H1 (cell line): ENCODE measurements around the gene AP3M1. TPM values are rescaled to one million over a fixed set of nuclear protein-coding genes. Genes with fewer than 3 reads are reported as not detected.

Experiments
- CTCF ChIA-PET: fragments of 300-600 bp; sonication (Branson Sonifier 250); formaldehyde crosslinking; loops from one replicate; lab custom pipeline; 2021; ENCODE audit not compliant: partially characterized antibody; lab: Charles Lee
- POLR2A ChIA-PET: fragments of 300-600 bp; sonication (Branson Sonifier 250); formaldehyde crosslinking; loops from one replicate; lab custom pipeline; 2021; ENCODE audit warnings: inconsistent platforms; ENCODE audit not compliant: partially characterized antibody; lab: Charles Lee
- DNase-seq, 2 experiments: peaks; one replicate each; pipeline versions ENCODE4 v3.0.0 to v3.0.0-alpha.2; 2010 to 2022; ENCODE audit warnings: low spot score in 2 of 2, low read depth in 1 of 2, mixed read lengths in 1 of 2
- FAIRE-seq: peaks from 2 replicates; lab custom pipeline; 2011; peaks lifted over from hg19 to GRCh38; lab: Jason Lieb, UNC
- H2AFZ ChIP-seq: 2 replicates; pipeline ENCODE4 v1.8.1; 2012; ENCODE audit warnings: low read length, inconsistent platforms
- H2AK5ac ChIP-seq: 2 replicates; pipeline ENCODE4 v1.6.1; 2013; ENCODE audit warnings: low read depth, low read length
- H2BK120ac ChIP-seq: replicated peaks from 2 replicates; pipeline ENCODE3; 2013; ENCODE audit warnings: low read depth, low read length, inconsistent platforms
- H2BK12ac ChIP-seq: 2 replicates; pipeline ENCODE4 v1.6.1; 2013; ENCODE audit warnings: low read depth, low read length
- H2BK15ac ChIP-seq: 2 replicates; pipeline ENCODE4 v1.6.1; 2013; ENCODE audit warnings: low read length
- H2BK20ac ChIP-seq: 2 replicates; pipeline ENCODE4 v1.6.1; 2013; ENCODE audit warnings: low read length
- H2BK5ac ChIP-seq: 2 replicates; pipeline ENCODE4 v1.6.1; 2013; ENCODE audit warnings: low read depth, low read length
- H3K14ac ChIP-seq: 2 replicates; pipeline ENCODE4 v1.6.1; 2013; ENCODE audit warnings: inconsistent platforms; ENCODE audit not compliant: insufficient read length
- H3K18ac ChIP-seq: 2 replicates; pipeline ENCODE4 v1.6.1; 2013; ENCODE audit warnings: low read length; ENCODE audit errors: extremely low read depth
- H3K23ac ChIP-seq: 2 replicates; pipeline ENCODE4 v1.6.1; 2013; ENCODE audit warnings: inconsistent platforms; ENCODE audit not compliant: insufficient read length
- H3K23me2 ChIP-seq: 2 replicates; pipeline ENCODE4 v1.6.1; 2013; ENCODE audit warnings: low read depth, low read length
- H3K27ac ChIP-seq: 2 replicates; pipeline ENCODE4 v1.6.1; 2011; ENCODE audit warnings: low read depth, low read length, inconsistent platforms
- H3K27me3 ChIP-seq, 4 experiments: replicated peaks in 1 of 4; 1 replicate in 1 of 4; 2 replicates in 3 of 4; pipeline versions ENCODE4 v1.6.1 to v1.8.1; 2011 to 2013; ENCODE audit warnings: low read length in 3 of 4, mild to moderate bottlenecking in 3 of 4, inconsistent platforms in 2 of 4, mixed read lengths in 2 of 4, moderate library complexity in 1 of 4; ENCODE audit not compliant: control insufficient read depth in 3 of 4, insufficient read depth in 3 of 4; ENCODE audit errors: extremely low read depth in 1 of 4
- H3K36me3 ChIP-seq, 4 experiments: 2 replicates each; pipeline versions ENCODE4 v1.6.1 to v1.8.1; 2011 to 2013; ENCODE audit warnings: mild to moderate bottlenecking in 4 of 4, low read length in 3 of 4, moderate library complexity in 2 of 4, control low read depth in 1 of 4, inconsistent platforms in 1 of 4; ENCODE audit not compliant: insufficient read depth in 4 of 4, control insufficient read depth in 2 of 4
- H3K4ac ChIP-seq: replicated peaks from 2 replicates; pipeline ENCODE3; 2013; ENCODE audit warnings: low read length, low read depth, mixed read lengths, inconsistent platforms; ENCODE audit not compliant: insufficient read length
- H3K4me1 ChIP-seq, 4 experiments: replicated peaks in 1 of 4; 1 replicate in 1 of 4; 2 replicates in 3 of 4; pipeline versions ENCODE4 v1.6.1 to v1.8.1; 2011 to 2013; ENCODE audit warnings: low read length in 3 of 4, inconsistent platforms in 2 of 4, mixed read lengths in 1 of 4; ENCODE audit not compliant: insufficient read depth in 4 of 4, control insufficient read depth in 3 of 4
- H3K4me2 ChIP-seq, 2 experiments: 2 replicates each; pipeline versions ENCODE4 v1.6.1 to v1.8.1; 2011 to 2013; ENCODE audit warnings: low read depth in 2 of 2, low read length in 2 of 2, control low read depth in 1 of 2, inconsistent platforms in 1 of 2, mild to moderate bottlenecking in 1 of 2; ENCODE audit not compliant: insufficient read depth in 1 of 2
- H3K4me3 ChIP-seq, 4 experiments: fragments of 200-600, 300-600 bp in 1 of 4; sonication (generic), shearing (Covaris generic), sonication (Bioruptor Twin) in 1 of 4; 2 replicates each; pipeline versions ENCODE4 v1.5.1 to v1.8.1; 2011 to 2016; ENCODE audit warnings: low read length in 4 of 4, low read depth in 3 of 4, control low read depth in 2 of 4, inconsistent platforms in 2 of 4, mild to moderate bottlenecking in 2 of 4, mixed read lengths in 1 of 4, moderate library complexity in 1 of 4; ENCODE audit not compliant: insufficient read depth in 2 of 4; ENCODE audit errors: extremely low read depth in 1 of 4
- H3K56ac ChIP-seq: replicated peaks from 2 replicates; pipeline ENCODE3; 2013; ENCODE audit warnings: low read depth, mild to moderate bottlenecking, mixed read lengths, low read length, inconsistent platforms; ENCODE audit not compliant: insufficient read length
- H3K79me1 ChIP-seq: 2 replicates; pipeline ENCODE4 v1.6.1; 2013; ENCODE audit warnings: low read depth, low read length, control low read depth
- H3K79me2 ChIP-seq, 2 experiments: 2 replicates each; pipeline versions ENCODE4 v1.6.1 to v1.8.1; 2012 to 2013; ENCODE audit warnings: low read length in 2 of 2, mild to moderate bottlenecking in 2 of 2, inconsistent platforms in 1 of 2; ENCODE audit not compliant: insufficient read depth in 2 of 2, control insufficient read depth in 1 of 2
- H3K9ac ChIP-seq, 4 experiments: replicated peaks in 1 of 4; 1 replicate in 1 of 4; 2 replicates in 3 of 4; pipeline versions ENCODE4 v1.6.1 to v1.8.1; 2011 to 2013; ENCODE audit warnings: low read depth in 3 of 4, low read length in 3 of 4, control low read depth in 2 of 4, mild to moderate bottlenecking in 2 of 4, moderate library complexity in 2 of 4, inconsistent platforms in 1 of 4; ENCODE audit errors: extremely low read depth in 1 of 4
- H3K9me3 ChIP-seq, 2 experiments: 2 replicates each; pipeline versions ENCODE4 v1.6.1 to v1.8.1; 2012 to 2013; ENCODE audit warnings: mild to moderate bottlenecking in 2 of 2, moderate library complexity in 2 of 2, control low read depth in 1 of 2, inconsistent platforms in 1 of 2, low read depth in 1 of 2, low read length in 1 of 2, mixed read lengths in 1 of 2; ENCODE audit not compliant: insufficient read depth in 2 of 2
- H4K20me1 ChIP-seq, 2 experiments: replicated peaks in 1 of 2; 2 replicates each; pipeline versions ENCODE3 to v1.8.1; 2011 to 2013; ENCODE audit warnings: inconsistent platforms in 2 of 2, low read length in 2 of 2, mild to moderate bottlenecking in 1 of 2; ENCODE audit not compliant: insufficient read depth in 2 of 2, control insufficient read depth in 1 of 2
- H4K5ac ChIP-seq: 2 replicates; pipeline ENCODE4 v1.6.1; 2013; ENCODE audit warnings: low read length, low read depth, mixed read lengths, inconsistent platforms; ENCODE audit not compliant: insufficient read length
- H4K8ac ChIP-seq: 2 replicates; pipeline ENCODE4 v1.8.0; 2013; ENCODE audit warnings: mild to moderate bottlenecking, moderate library complexity, low read length, inconsistent platforms; ENCODE audit not compliant: insufficient read depth; ENCODE audit errors: extremely low read depth
- H4K91ac ChIP-seq: replicated peaks from 2 replicates; pipeline ENCODE3; 2013; ENCODE audit warnings: low read length, mixed read lengths, inconsistent platforms; ENCODE audit not compliant: insufficient read length
- CBX5 ChIP-seq: fragments of 300-800, 300-1000 bp; sonication (generic); IDR thresholded peaks from 2 replicates; pipeline ENCODE4 v1.7.1; 2016; ENCODE audit warnings: antibody characterized with exemption, low read length, low read depth
- CHD1 ChIP-seq: IDR thresholded peaks from 2 replicates; pipeline ENCODE4 v1.6.1; 2012; ENCODE audit warnings: low read depth, low read length, improper control_type of control experiment
- CHD2 ChIP-seq: IDR thresholded peaks from 2 replicates; pipeline ENCODE4 v1.6.1; 2012; ENCODE audit warnings: low read length, improper control_type of control experiment
- CTBP2 ChIP-seq: IDR thresholded peaks from 2 replicates; pipeline ENCODE4 v1.7.0; 2011; ENCODE audit warnings: borderline replicate concordance, mild to moderate bottlenecking, moderate library complexity, mixed read lengths, low read length; ENCODE audit not compliant: insufficient read depth, insufficient read length
- EP300 ChIP-seq, 2 experiments: IDR thresholded peaks; 1 replicate in 1 of 2; 2 replicates in 1 of 2; pipeline ENCODE4 v1.6.1; 2011 to 2012; ENCODE audit warnings: low read depth in 2 of 2, low read length in 2 of 2, mild to moderate bottlenecking in 2 of 2, borderline replicate concordance in 1 of 2, inconsistent platforms in 1 of 2, moderate library complexity in 1 of 2
- EZH2 ChIP-seq: fragments of 200-600 bp; sonication (generic); IDR thresholded peaks from 2 replicates; pipeline ENCODE4 v1.7.1; 2012; ENCODE audit warnings: low read depth, mild to moderate bottlenecking, moderate library complexity, low read length, inconsistent platforms; ENCODE audit not compliant: severe bottlenecking
- KDM1A ChIP-seq: fragments of 200-600, 300-600 bp; sonication (generic); IDR thresholded peaks from 2 replicates; pipeline ENCODE4 v1.7.1; 2016; ENCODE audit warnings: mild to moderate bottlenecking, low read length, borderline replicate concordance
- RBBP5 ChIP-seq: IDR thresholded peaks from 2 replicates; pipeline ENCODE4 v1.7.1; 2012; ENCODE audit warnings: low read depth, mild to moderate bottlenecking, inconsistent platforms, low read length, moderate library complexity, borderline replicate concordance
- RFX5 ChIP-seq: IDR thresholded peaks from 2 replicates; pipeline ENCODE4 v1.6.1; 2011; ENCODE audit warnings: low read depth, low read length, improper control_type of control experiment, borderline replicate concordance
- RXRA ChIP-seq: IDR thresholded peaks from 2 replicates; pipeline ENCODE4 v1.6.1; 2011; ENCODE audit warnings: low read depth, mild to moderate bottlenecking, low read length, moderate library complexity; ENCODE audit not compliant: insufficient read depth
- TBP ChIP-seq: IDR thresholded peaks from 2 replicates; pipeline ENCODE4 v1.6.1; 2011; ENCODE audit warnings: low read depth, low read length, improper control_type of control experiment
- TEAD4 ChIP-seq: IDR thresholded peaks from 2 replicates; pipeline ENCODE4 v1.6.1; 2012; ENCODE audit warnings: low read depth, low read length, inconsistent platforms, mixed read lengths
- WGBS, 2 experiments: shearing (Covaris generic) in 1 of 2; methylation state at CpG; one replicate each; pipeline versions ENCODE4 v1.1.6 to v1.1.7; 2013 to 2015; ENCODE audit warnings: low lambda C conversion rate in 2 of 2, mixed read lengths in 2 of 2, inconsistent platforms in 1 of 2, low coverage in 1 of 2, missing lambda C conversion rate in 1 of 2; ENCODE audit not compliant: insufficient replicate concordance in 2 of 2, insufficient coverage in 1 of 2, insufficient read length in 1 of 2; ENCODE audit errors: extremely low coverage in 1 of 2, missing lambda C conversion rate in 1 of 2; 5-methylcytosine and 5-hydroxymethylcytosine counted together
- polyA plus RNA-seq, 7 experiments: library from polyadenylated mRNA; depleted of rRNA in 3 of 7; stranded (reverse) in 5 of 7; unstranded in 2 of 7; fragments of >200 nt in 5 of 7; fragments of 200-250 nt in 2 of 7; gene quantifications; 1 replicate in 5 of 7; 2 replicates in 1 of 7; 4 replicates in 1 of 7; pipeline versions ENCODE4 v1.2.1 to v1.2.3, GENCODE V29; 2011 to 2013; ENCODE audit warnings: missing spikeins in 2 of 7, mixed read lengths in 2 of 7
- total RNA-seq: library from RNA; stranded (reverse); fragmentation: NEBNext Ultra II Directional; extraction: Animal tissue kit (Norgen Biotek cat#: 25700); gene quantifications from 2 replicates; pipeline ENCODE4 v1.2.1, GENCODE V29; 2021

The AP3M1 gene
- total and polyA plus RNA-seq, 2 of the 8 experiments (the other 6 are each of a cell fraction or from before 2014, with no cell fraction given): 23.9 to 38.9 TPM

DNA sequence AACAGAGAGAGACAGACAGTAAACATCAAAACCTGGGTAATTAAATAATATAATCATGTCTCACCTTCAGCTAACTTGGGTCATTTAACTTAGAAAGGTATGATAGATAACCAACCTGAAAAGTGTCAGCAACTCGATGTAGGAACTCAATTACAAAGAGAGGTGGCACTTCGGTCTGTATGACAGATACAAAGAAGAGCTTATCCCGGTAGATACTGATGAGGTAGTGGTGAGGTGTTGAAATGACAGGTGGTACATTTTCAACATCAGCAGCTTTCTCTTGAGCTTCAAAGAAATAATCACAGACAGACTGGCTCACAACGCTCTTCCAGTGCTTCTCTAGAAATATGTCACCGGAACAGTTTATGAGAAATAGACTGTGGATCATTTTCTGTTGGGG lies 12.6 kb downstream of the AP3M1 start:
- Histone ChIP-seq H3K4ac (no peak overlapping the region), H2BK5ac (no peak overlapping the region), H3K4me1 (no peaks in the 10 kb centered on the region), H3K27ac (no peak overlapping the region), H3K23me2 (no peaks in the 10 kb centered on the region), H4K91ac (no peak overlapping the region), H3K36me3 (peaks cover 0 to 38% (median 21%) of the 10 kb centered on the region in 4 experiments; a peak in 7 of 8 replicates), H3K9me3 (no peaks in the 10 kb centered on the region), H2BK20ac (no peak overlapping the region), H3K27me3 (no peaks in the 10 kb centered on the region), H3K4me2 (no peak overlapping the region), H3K56ac (no peak overlapping the region), H4K5ac (no peak overlapping the region), H3K79me2 (peaks cover 0 to 3% of the 10 kb centered on the region in 2 experiments; a peak in 1 of 4 replicates), H3K4me3 (no peak overlapping the region), H2BK15ac (no peak overlapping the region), H2BK12ac (no peak overlapping the region), H2BK120ac (no peak overlapping the region), H3K79me1 (no peaks in the 10 kb centered on the region; the same call in 1 of the 2 replicates), H3K14ac (no peak overlapping the region), H4K20me1 (peaks cover 1 to 2% of the 10 kb centered on the region in 2 experiments), H3K23ac (no peak overlapping the region), H4K8ac (no peak overlapping the region), H3K18ac (no peak overlapping the region), H2AFZ (no peak overlapping the region), H2AK5ac (no peak overlapping the region), H3K9ac (no peak overlapping the region)
- CTCF ChIA-PET: interaction anchor here (0.7 to 2.4 kb wide), 6 partner anchors 10 to 75 kb away, joined by 3 to 11 read pairs (median 5); partner anchors contain the start of genes ADK and AP3M1
- no peak for DNase-seq
- WGBS, 2 experiments: 85% methylated on average over 5 of the region's 5 CpGs; no CpG with 5 or more reads in 1 of the 2 experiments
- no peak for FAIRE-seq
- TF ChIP-seq TBP (no peak), CTBP2 (no peak), CBX5 (no peak), TEAD4 (no peak), KDM1A (no peak), CHD1 (no peak), EP300 (IDR thresholded peaks at IDR 0.05; ENCODE audit: borderline replicate concordance in 1 of 2, low read depth in 2 of 2, low read length in 2 of 2) (no peak), CHD2 (no peak), RXRA (no peak), EZH2 (no peak), RFX5 (no peak), RBBP5 (no peak)
- POLR2A ChIA-PET: interaction anchor here (0.9 to 2.3 kb wide), 4 partner anchors 9 to 197 kb away, joined by 3 to 11 read pairs (median 3); partner anchors contain the start of genes ADK and AP3M1
